ENCODE data around the gene TNK1. TPM values are rescaled to one million over a fixed set of nuclear protein-coding genes. Genes with fewer than 3 reads are reported as not detected.
A peak's percentile ranks its signal among the peaks of the same experiment; 100 is the strongest.
"Not testable (repeated sequence)": the region's sequence is repeated elsewhere in the genome, so short reads cannot be mapped to it uniquely, and the experiment has no call there.

Gene TNK1
- total RNA-seq, 1 donor from 2014 or later: 1.7 TPM

DNA sequence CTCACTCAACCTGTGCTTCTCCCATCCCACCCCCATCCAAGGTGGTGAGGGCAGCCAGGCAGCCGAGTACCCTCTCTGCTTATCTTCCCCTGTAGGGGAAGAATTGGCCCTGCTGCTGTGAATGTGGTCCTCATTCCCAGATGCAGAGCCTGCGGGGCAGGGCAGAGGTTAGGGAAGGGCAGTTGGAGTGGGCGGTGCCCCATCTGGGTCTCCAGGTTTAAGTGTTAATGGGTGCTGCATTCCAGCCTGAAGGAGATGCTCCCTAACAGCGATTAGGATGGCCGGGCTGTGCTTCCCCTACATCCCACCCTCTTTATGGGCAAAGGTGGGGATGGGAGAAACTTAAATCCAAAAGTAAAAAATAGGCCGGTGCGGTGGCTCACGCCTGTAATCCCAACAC is 13.8 kb upstream of the TNK1 start:
- Mint-ChIP-seq H3K4me3 (ENCODE audit: unreplicated experiment) (no peak overlapping the region), H3K27me3 (ENCODE audit: unreplicated experiment) (peaks cover 2% of the 10 kb centered on the region), H3K9me3 (ENCODE audit: unreplicated experiment) (no peaks in the 10 kb centered on the region), H3K4me1 (ENCODE audit: unreplicated experiment) (no peaks in the 10 kb centered on the region), H3K36me3 (ENCODE audit: low read depth, unreplicated experiment) (peaks cover under 1% of the 10 kb centered on the region), H3K27ac (ENCODE audit: unreplicated experiment) (no peak overlapping the region)
- no peak for DNase-seq (ENCODE audit: low spot score)
- TF ChIP-seq, protein P1, sequence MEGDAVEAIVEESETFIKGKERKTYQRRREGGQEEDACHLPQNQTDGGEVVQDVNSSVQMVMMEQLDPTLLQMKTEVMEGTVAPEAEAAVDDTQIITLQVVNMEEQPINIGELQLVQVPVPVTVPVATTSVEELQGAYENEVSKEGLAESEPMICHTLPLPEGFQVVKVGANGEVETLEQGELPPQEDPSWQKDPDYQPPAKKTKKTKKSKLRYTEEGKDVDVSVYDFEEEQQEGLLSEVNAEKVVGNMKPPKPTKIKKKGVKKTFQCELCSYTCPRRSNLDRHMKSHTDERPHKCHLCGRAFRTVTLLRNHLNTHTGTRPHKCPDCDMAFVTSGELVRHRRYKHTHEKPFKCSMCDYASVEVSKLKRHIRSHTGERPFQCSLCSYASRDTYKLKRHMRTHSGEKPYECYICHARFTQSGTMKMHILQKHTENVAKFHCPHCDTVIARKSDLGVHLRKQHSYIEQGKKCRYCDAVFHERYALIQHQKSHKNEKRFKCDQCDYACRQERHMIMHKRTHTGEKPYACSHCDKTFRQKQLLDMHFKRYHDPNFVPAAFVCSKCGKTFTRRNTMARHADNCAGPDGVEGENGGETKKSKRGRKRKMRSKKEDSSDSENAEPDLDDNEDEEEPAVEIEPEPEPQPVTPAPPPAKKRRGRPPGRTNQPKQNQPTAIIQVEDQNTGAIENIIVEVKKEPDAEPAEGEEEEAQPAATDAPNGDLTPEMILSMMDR (IDR thresholded peaks at IDR 0.05; ENCODE audit: unreplicated experiment): no peak

DNA sequence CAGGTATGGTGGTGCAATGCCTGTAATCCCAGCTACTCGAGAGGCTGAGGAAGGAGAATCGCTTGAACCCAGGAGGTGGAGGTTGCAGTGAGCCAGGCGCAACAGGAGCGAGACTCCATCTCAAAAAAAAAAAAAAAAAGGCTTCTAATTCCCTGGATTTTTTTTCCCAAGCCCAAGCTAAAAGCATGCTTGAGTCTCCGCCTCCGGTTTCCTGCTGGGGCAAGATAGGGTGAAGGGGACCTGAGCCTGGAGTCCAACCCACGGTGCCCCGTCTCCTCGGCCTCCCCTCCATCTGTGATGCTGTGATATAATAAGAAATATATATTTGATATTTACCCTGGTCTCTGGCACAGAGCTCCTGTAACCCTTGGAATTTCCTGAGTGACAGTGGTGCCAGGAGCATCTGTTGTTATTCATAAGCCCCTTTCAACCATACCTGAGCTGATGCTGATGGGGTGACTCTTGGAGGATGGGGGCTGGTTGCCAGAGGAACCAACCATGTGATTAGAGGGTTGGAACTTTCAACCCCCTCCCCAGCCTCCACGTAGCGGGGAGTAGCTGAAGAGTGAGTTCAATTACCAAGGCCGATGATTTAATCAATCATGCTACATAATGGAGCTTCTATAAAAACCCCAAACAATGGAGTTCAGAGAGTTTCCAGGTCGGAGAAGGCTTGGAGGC is 12.8 kb upstream of the TNK1 start:
- no peaks in the 10 kb centered on the region for H3K36me3 Mint-ChIP-seq (ENCODE audit: low read depth, unreplicated experiment)
- TF ChIP-seq, protein P1 (IDR thresholded peaks at IDR 0.05; ENCODE audit: unreplicated experiment): no peak
- H3K27ac Mint-ChIP-seq (ENCODE audit: unreplicated experiment): peak overlapping the region; percentile 48
- no peak overlapping the region for H3K4me3 Mint-ChIP-seq (ENCODE audit: unreplicated experiment)
- no peaks in the 10 kb centered on the region for H3K9me3 Mint-ChIP-seq (ENCODE audit: unreplicated experiment)
- no peak for DNase-seq (ENCODE audit: low spot score)
- peaks cover 2% of the 10 kb centered on the region for H3K27me3 Mint-ChIP-seq (ENCODE audit: unreplicated experiment)
- no peaks in the 10 kb centered on the region for H3K4me1 Mint-ChIP-seq (ENCODE audit: unreplicated experiment)

DNA sequence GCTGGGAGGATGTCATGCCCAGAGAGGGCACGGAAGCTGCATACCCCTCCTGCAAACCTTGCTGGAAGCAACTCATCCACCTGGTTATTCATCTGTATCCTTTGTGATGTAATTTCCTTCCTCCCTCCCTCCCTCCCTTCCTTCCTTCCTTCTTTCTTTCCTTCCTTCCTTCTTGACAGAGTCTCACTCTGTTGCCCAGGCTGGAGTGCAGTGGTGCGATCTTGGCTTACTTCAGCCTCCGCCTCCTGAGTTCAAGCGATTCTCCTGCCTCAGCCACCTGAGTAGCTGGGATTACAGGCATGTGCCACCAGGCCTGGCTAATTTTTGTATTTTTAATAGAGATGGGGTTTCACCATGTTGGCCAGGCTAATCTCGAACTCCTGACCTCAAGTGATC is 12.3 kb upstream of the TNK1 start:
- H3K4me1 Mint-ChIP-seq (ENCODE audit: unreplicated experiment); H3K36me3 Mint-ChIP-seq (ENCODE audit: low read depth, unreplicated experiment); H3K27ac Mint-ChIP-seq (ENCODE audit: unreplicated experiment); DNase-seq (ENCODE audit: low spot score); H3K27me3 Mint-ChIP-seq (ENCODE audit: unreplicated experiment); H3K4me3 Mint-ChIP-seq (ENCODE audit: unreplicated experiment); H3K9me3 Mint-ChIP-seq (ENCODE audit: unreplicated experiment): not testable (repeated sequence)

DNA sequence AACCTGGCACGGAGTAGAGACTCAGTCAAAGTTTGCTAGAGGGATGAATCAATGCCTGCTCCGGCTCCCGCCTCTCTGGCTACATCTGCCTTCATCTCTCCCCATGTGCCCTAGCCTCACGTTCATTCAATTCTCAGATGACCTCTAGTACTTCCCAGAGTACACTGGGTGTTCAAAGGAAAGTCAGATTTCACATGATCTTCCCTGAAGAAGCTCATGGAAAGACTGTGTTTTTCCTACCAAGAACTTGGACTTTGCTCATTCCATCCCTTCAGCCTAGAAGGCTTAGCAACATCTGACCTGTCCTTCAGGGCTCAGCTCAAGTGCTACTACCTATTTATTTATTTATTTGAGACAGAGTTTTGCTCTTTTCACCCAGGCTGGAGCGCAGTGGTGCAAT is 11.1 kb upstream of the TNK1 start:
- H3K27me3 Mint-ChIP-seq (ENCODE audit: unreplicated experiment): peaks cover 2% of the 10 kb centered on the region
- no peaks in the 10 kb centered on the region for H3K9me3 Mint-ChIP-seq (ENCODE audit: unreplicated experiment)
- no peak for DNase-seq (ENCODE audit: low spot score)
- no peaks in the 10 kb centered on the region for H3K4me1 Mint-ChIP-seq (ENCODE audit: unreplicated experiment)
- TF ChIP-seq, protein P1 (IDR thresholded peaks at IDR 0.05; ENCODE audit: unreplicated experiment): no peak
- H3K27ac Mint-ChIP-seq (ENCODE audit: unreplicated experiment): no peak overlapping the region
- H3K36me3 Mint-ChIP-seq (ENCODE audit: low read depth, unreplicated experiment): no peaks in the 10 kb centered on the region
- H3K4me3 Mint-ChIP-seq (ENCODE audit: unreplicated experiment): no peak overlapping the region

DNA sequence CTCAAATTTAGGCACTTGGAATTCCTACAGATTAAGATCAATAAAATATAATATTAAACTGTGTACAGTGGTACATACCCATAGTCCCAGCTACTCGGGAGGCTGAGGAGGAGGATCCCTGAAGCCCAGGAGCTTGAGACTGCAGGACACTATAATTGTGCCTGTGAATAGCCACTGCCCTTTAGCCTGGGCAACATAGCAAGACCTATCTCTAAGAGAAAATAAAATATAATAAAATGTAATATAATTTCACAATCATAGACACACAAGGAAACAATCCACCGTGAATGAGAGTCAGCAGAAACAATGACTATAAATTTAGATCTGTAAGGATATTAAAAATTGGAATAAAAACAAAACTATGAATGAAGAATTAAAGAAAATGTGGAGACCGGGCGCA is 10.0 kb upstream of the TNK1 start:
- H3K4me3 Mint-ChIP-seq (ENCODE audit: unreplicated experiment): no peak overlapping the region
- no peaks in the 10 kb centered on the region for H3K9me3 Mint-ChIP-seq (ENCODE audit: unreplicated experiment)
- DNase-seq (ENCODE audit: low spot score): no peak
- no peak overlapping the region for H3K27ac Mint-ChIP-seq (ENCODE audit: unreplicated experiment)
- TF ChIP-seq, protein P1 (IDR thresholded peaks at IDR 0.05; ENCODE audit: unreplicated experiment): no peak
- H3K4me1 Mint-ChIP-seq (ENCODE audit: unreplicated experiment): no peaks in the 10 kb centered on the region
- H3K36me3 Mint-ChIP-seq (ENCODE audit: low read depth, unreplicated experiment): no peaks in the 10 kb centered on the region
- H3K27me3 Mint-ChIP-seq (ENCODE audit: unreplicated experiment): peaks cover 2% of the 10 kb centered on the region
